Kidney (tissue), 14 donors: Measurements from ENCODE around the gene MYCBP. TPM values are rescaled to one million over a fixed set of nuclear protein-coding genes. Genes with fewer than 3 reads are reported as not detected.
"Not testable (repeated sequence)": the region's sequence is repeated elsewhere in the genome, so short reads cannot be mapped to it uniquely, and the experiment has no call there.

ENCODE experiments used
- DNase-seq, 5 donors: peaks; one replicate each; pipeline ENCODE4 v3.0.0-alpha.2; 2013 to 2020
- FAIRE-seq: peaks from 2 replicates; lab custom pipeline; 2012; peaks lifted over from hg19 to GRCh38; lab: Jason Lieb, UNC
- H3K27ac ChIP-seq, 2 donors: one replicate each; pipeline ENCODE4 v1.7.0; 2013; ENCODE audit warnings: low read depth in 2 of 2, low read length in 2 of 2, inconsistent platforms in 1 of 2
- H3K27me3 ChIP-seq: one replicate; pipeline ENCODE4 v1.7.1; 2013; ENCODE audit warnings: low read length, inconsistent platforms; ENCODE audit not compliant: control insufficient read depth, insufficient read depth
- H3K36me3 ChIP-seq, 3 donors: one replicate each; pipeline versions ENCODE4 v1.7.0 to v1.7.1; 2013; ENCODE audit warnings: low read length in 3 of 3, control low read depth in 1 of 3, inconsistent platforms in 1 of 3; ENCODE audit not compliant: insufficient read depth in 3 of 3, control insufficient read depth in 2 of 3
- H3K4me1 ChIP-seq, 3 donors: one replicate each; pipeline versions ENCODE4 v1.7.0 to v1.7.1; 2013; ENCODE audit warnings: low read length in 3 of 3, inconsistent platforms in 1 of 3, low read depth in 1 of 3; ENCODE audit not compliant: control insufficient read depth in 2 of 3, insufficient read depth in 2 of 3
- H3K4me3 ChIP-seq, 3 donors: one replicate each; pipeline versions ENCODE4 v1.7.0 to v1.8.1; 2013; ENCODE audit warnings: low read length in 3 of 3, control low read depth in 1 of 3, inconsistent platforms in 1 of 3
- H3K9ac ChIP-seq, 3 donors: one replicate each; pipeline versions ENCODE4 v1.7.0 to v1.7.1; 2013; ENCODE audit warnings: low read length in 3 of 3, control low read depth in 1 of 3, inconsistent platforms in 1 of 3
- H3K9me3 ChIP-seq, 3 donors: one replicate each; pipeline versions ENCODE4 v1.7.0 to v1.7.1; 2013; ENCODE audit warnings: low read length in 3 of 3, control low read depth in 1 of 3, inconsistent platforms in 1 of 3; ENCODE audit not compliant: control insufficient read depth in 2 of 3, insufficient read depth in 1 of 3
- CTCF ChIP-seq: IDR thresholded peaks from 3 replicates; pipeline ENCODE4 v1.5.1; 2012; ENCODE audit warnings: mild to moderate bottlenecking, moderate library complexity, borderline replicate concordance; ENCODE audit not compliant: insufficient read depth; ENCODE audit errors: extremely low read depth
- intact Hi-C: fragments of 100-400 bp; cut with DNase I; formaldehyde crosslinking; loops from one replicate; pipeline ENCODE4 v1.11.1; 2022
- polyA plus RNA-seq: library from polyadenylated mRNA; stranded (reverse); fragments of 350-450 nt; fragmentation: Illumina TruSeq; extraction: RNeasy Lipid Tissue Mini Kit (QIAGEN cat#74804); gene quantifications from one replicate; pipeline ENCODE4 v1.2.3, GENCODE V29; 2014; ENCODE audit warnings: low read depth, low replicate concordance; ENCODE audit not compliant: insufficient read depth
- total RNA-seq: library from RNA; stranded (reverse); fragmentation: NEBNext Ultra II Directional; extraction: Animal tissue kit (Norgen Biotek cat#: 25700); gene quantifications from one replicate; pipeline ENCODE4 v1.2.1, GENCODE V29; 2021
- donor health status: control.
- donor health status: control.
- donor health status: control.
- donor health status: control.
- donor health status: control.
- donor health status: DM: yes; HTN: yes; CAD: no.
- donor health status: Normal renal cell carcinoma (clear cell type).

MYCBP gene
- total and polyA plus RNA-seq, 2 donors from 2014 or later: 20.6 to 31.1 TPM

GRCh38 chr1:38917772-38918171 is 44.6 kb upstream of the MYCBP start:
- no peaks in the 10 kb centered on the region for H3K4me1 ChIP-seq
- no peak for DNase-seq
- intact Hi-C loops: no loop called here
- H3K27ac ChIP-seq: no peak overlapping the region
- H3K9me3 ChIP-seq: no peaks in the 10 kb centered on the region
- H3K4me3 ChIP-seq: no peak overlapping the region
- no peak for TF ChIP-seq CTCF
- H3K36me3 ChIP-seq: no peaks in the 10 kb centered on the region
- no peaks in the 10 kb centered on the region for H3K27me3 ChIP-seq
- no peak for FAIRE-seq
- no peak overlapping the region for H3K9ac ChIP-seq

GRCh38 chr1:38917337-38917736 is 44.2 kb upstream of the MYCBP start:
- no peak for TF ChIP-seq CTCF
- no peaks in the 10 kb centered on the region for H3K36me3 ChIP-seq
- H3K4me1 ChIP-seq: no peaks in the 10 kb centered on the region
- H3K4me3 ChIP-seq: no peak overlapping the region
- FAIRE-seq (no peak), DNase-seq (no peak)
- intact Hi-C loops: no loop called here
- no peaks in the 10 kb centered on the region for H3K27me3 ChIP-seq
- H3K27ac ChIP-seq: no peak overlapping the region
- no peak overlapping the region for H3K9ac ChIP-seq
- no peaks in the 10 kb centered on the region for H3K9me3 ChIP-seq

DNA sequence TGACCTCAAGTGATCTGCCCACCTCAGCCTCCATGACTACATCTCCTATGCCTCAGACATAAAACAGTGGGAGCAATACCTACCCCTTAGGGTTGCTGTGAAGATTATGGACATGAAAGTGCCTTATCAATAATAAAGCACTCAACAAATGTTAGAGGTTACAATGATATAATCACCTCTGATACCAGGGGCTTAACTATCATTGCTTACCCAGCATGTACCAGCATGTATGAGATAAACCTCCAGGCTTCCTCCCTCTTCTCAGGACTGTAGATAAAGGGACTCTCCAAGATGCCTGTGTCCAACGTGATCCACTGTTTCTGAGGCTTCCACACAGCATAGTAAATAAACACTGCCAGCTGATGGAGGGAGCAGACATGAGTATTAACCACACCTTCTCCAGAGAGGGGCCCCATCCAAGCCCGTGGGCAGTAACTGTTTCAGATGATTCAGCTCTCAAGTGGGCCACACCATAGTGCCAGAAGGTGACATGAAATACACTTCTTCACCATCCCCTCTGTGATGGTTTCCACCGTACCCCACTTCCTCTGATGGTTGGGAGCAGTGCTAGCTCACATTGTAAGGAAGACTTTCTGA is 42.3 kb upstream of the MYCBP start:
- H3K9me3 ChIP-seq: no peaks in the 10 kb centered on the region
- FAIRE-seq (no peak), DNase-seq (no peak)
- H3K27me3 ChIP-seq: no peaks in the 10 kb centered on the region
- H3K4me1 ChIP-seq: no peaks in the 10 kb centered on the region
- TF ChIP-seq CTCF: no peak
- no peak overlapping the region for H3K27ac ChIP-seq
- intact Hi-C loops: no loop called here
- H3K36me3 ChIP-seq: no peaks in the 10 kb centered on the region
- no peak overlapping the region for H3K4me3 ChIP-seq
- no peak overlapping the region for H3K9ac ChIP-seq

- H3K27ac ChIP-seq, H3K4me3 ChIP-seq, DNase-seq, H3K27me3 ChIP-seq, H3K9me3 ChIP-seq, intact Hi-C loops, FAIRE-seq, H3K9ac ChIP-seq, H3K4me1 ChIP-seq, H3K36me3 ChIP-seq: not testable (repeated sequence)
These were observed 41.8 kb upstream of the MYCBP start for GRCh38 chr1:38914908-38915307.
